GM12865 (cell line): ENCODE measurements around the gene CCNA1.
A peak's percentile ranks its signal among the peaks of the same experiment; 100 is the strongest.

Experiments
- DNase-seq: peaks from one replicate; pipeline ENCODE4 v3.0.0; 2010; ENCODE audit warnings: low read depth
- H3K4me3 ChIP-seq: 2 replicates; pipeline ENCODE4 v1.5.1; 2011; ENCODE audit warnings: mild to moderate bottlenecking, low read depth, low read length, control low read depth
- CTCF ChIP-seq: IDR thresholded peaks from 2 replicates; pipeline ENCODE4 v1.5.1; 2011; ENCODE audit warnings: low read length, control low read depth, low read depth, inconsistent platforms; ENCODE audit not compliant: insufficient read depth; ENCODE audit errors: missing control alignments

CCNA1 gene

GRCh38 chr13:36432106-36432544 is at the start of gene CCNA1:
TSS of gene CCNA1 (plus strand) at chr13:36432495. CDS start at chr13:36433057, 562 bp downstream.
- peak; percentile 37 for DNase-seq
- TF ChIP-seq CTCF = no peak
- H3K4me3 ChIP-seq = peak within 1 kb of the TSS; percentile 35

GRCh38 chr13:36385489-36385888 is 46.8 kb upstream of the CCNA1 start:
- no peak for TF ChIP-seq CTCF
- DNase-seq = no peak

GRCh38 chr13:36395280-36395679 is 37.0 kb upstream of the CCNA1 start:
- peak; percentile 19 for DNase-seq
- TF ChIP-seq CTCF = no peak
- no peak overlapping the region for H3K4me3 ChIP-seq

More at GRCh38 chr13:36385489-36385888, 46.8 kb upstream of the CCNA1 start:
- no peak overlapping the region for H3K4me3 ChIP-seq

GRCh38 chr13:36405151-36405550 is 27.1 kb upstream of the CCNA1 start:
- DNase-seq = no peak
- H3K4me3 ChIP-seq = no peak overlapping the region
- no peak for TF ChIP-seq CTCF

- no peak for DNase-seq
- no peak overlapping the region for H3K4me3 ChIP-seq
- TF ChIP-seq CTCF = no peak
These were observed 19.6 kb upstream of the CCNA1 start for GRCh38 chr13:36412736-36413135.

GRCh38 chr13:36413161-36413560 is 19.1 kb upstream of the CCNA1 start:
- no peak for DNase-seq
- no peak for TF ChIP-seq CTCF
- H3K4me3 ChIP-seq = no peak overlapping the region

GRCh38 chr13:36414461-36414860 is 17.8 kb upstream of the CCNA1 start:
- no peak overlapping the region for H3K4me3 ChIP-seq
- DNase-seq = no peak
- no peak for TF ChIP-seq CTCF
